NOMO-1 (cell line): ENCODE data around the gene CPNE5.

Experiments used
- DNase-seq, 2 experiments: peaks; one replicate each; lab custom pipeline; 2025; ENCODE audit not compliant: unreplicated experiment in 2 of 2; lab: John Stamatoyannopoulos, UW

Gene CPNE5

DNA sequence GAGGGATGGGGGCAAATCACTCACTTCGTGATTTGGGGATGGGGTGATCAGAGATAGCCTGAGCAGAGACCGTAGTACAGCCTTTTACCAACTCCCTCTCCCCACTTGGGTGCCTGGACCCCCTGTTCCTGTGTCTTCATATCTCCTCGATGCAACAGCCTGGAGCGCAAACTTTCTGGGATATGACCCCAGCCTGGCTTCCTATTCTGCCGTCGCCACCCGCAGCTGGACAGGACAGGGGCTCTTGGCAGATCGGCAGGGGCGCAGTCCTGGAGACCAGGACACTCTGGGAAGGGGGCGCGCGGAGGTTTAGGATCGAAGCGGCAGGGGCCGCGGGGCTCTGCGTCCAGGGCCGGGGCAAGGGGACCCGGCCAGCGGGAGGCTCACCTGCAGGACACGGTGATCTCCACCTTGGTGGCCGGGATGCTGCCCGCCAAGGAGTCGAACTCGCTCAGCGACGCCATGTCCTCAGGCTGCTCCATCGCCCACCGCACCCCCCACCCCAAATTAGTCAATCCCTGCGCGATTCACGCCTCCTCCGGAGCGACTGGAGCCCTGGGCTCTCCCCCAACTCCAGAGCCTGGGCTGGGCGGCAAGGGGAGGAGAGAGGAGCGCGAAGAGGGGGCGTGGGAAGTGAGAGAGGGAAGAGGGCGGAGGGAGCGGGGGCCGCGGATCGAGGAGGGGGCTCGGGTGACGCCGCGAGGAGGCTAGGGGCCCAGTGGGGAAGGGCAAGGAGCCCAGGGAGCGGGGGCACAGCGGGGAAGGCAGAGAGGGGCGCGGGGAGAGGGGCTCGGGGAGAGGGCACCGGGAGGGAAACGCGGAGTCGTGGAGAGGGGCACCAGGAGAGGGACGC is at the start of gene CPNE5:
TSS of gene CPNE5 (minus strand) at position 549 of the 853 bp plus-strand sequence. CDS start at position 482, 67 bp downstream.
- DNase-seq: no peak

- no peak for DNase-seq
Measured at GRCh38 chr6:36888115-36888643, 48.9 kb upstream of the CPNE5 start.

DNA sequence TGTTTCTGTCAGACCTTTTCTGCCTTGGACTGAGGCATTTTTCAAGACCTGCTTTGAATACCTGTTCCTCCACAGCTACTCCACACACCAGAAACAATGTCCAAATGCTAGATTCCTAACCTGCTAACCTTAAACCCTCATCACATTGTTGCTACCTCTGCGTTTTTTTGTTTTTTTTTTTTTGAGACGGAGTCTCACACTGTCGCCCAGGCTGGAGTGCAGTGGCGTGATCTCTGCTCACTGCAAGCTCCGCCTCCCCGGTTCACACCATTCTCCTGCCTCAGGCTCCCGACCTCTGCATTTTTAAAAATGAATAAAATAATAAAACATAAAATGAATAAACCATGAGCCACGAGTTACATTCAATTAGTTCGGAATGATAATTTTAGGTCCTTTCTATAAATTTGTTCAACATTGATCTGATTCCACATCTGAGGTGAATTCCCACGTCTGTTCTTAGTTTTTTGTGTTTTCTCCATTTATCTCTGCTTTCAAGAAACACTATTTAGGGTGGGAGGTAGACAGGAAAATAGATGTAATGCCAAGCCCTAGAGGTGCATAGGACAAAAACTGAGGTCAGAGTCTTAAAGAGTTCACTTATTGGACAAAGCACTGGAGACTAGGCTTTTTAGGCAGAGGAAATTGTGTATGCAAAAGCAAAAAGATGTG is 47.8 kb upstream of the CPNE5 start:
- DNase-seq: no peak

GRCh38 chr6:36885461-36886401 is 46.5 kb upstream of the CPNE5 start, which contains the start of gene C6orf89:
Gene C6orf89, plus strand, starts transcription at chr6:36885952. Its CDS starts 13,493 bp downstream, at chr6:36899445.
- peak; percentile 95 to 96 for DNase-seq

DNA sequence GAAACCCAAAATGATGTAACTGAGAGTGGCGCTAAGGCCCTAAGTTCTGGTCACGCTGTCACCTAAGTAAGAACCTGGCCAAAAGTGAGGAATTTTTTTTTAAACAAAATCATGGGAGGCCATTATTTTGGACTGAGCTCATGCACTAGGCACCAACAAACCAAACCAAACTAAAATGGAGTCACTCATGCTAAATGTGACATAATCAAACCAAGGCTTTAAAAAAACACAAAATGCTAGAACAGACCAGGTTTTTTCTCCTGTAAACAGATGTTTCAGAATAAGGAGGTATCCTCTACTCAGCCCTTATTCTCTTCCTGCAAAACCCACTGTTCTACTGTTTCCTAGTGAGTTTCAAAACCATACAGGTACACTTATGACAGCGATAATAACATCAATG is 45.4 kb upstream of the CPNE5 start:
- DNase-seq: no peak

GRCh38 chr6:36875250-36875633 is 36.0 kb upstream of the CPNE5 start:
- DNase-seq: no peak

DNA sequence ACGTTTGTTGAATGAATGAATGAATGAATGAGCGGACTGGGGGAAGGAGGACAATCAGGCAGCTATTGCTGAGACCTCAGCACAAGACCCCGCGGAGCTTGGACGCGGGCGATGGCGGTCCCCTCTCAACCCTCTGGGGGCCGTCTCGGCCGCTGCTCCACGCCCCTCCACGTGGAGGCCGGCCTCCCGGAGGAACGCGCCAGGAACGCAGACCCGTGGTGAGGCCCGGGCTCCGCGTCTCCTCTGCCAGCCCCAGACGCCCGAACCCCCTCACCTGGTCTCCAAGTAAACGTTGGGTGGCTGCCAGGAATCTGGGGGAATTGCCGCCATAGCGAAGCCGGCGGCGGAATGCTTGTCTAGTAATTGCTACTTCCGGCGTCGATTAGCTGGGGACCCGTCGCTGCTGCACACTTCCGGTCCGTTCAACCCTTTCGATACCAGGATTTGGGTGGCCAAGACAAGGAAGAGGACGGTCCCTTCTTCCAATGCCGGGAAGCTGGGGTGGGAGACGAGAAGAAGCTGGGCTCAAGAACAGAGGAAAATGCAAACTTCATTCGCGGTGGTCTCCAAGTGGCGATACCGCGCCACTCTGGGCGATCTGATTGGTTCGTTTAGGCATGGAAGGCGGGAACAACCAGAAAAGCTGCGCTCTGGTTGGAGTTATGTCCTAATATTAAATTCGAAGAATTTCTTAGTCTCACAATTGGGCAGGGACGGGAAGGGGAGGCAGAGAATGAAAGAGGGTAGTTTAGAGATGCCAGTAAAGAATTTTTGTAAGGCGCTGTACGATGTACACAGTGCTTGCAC is 35.4 kb upstream of the CPNE5 start, which contains the start of gene PPIL1:
TSS of gene PPIL1 (minus strand) at position 361 of the 807 bp plus-strand sequence. CDS start at position 330, 31 bp downstream.
- peak; percentile 84 to 92 for DNase-seq

DNA sequence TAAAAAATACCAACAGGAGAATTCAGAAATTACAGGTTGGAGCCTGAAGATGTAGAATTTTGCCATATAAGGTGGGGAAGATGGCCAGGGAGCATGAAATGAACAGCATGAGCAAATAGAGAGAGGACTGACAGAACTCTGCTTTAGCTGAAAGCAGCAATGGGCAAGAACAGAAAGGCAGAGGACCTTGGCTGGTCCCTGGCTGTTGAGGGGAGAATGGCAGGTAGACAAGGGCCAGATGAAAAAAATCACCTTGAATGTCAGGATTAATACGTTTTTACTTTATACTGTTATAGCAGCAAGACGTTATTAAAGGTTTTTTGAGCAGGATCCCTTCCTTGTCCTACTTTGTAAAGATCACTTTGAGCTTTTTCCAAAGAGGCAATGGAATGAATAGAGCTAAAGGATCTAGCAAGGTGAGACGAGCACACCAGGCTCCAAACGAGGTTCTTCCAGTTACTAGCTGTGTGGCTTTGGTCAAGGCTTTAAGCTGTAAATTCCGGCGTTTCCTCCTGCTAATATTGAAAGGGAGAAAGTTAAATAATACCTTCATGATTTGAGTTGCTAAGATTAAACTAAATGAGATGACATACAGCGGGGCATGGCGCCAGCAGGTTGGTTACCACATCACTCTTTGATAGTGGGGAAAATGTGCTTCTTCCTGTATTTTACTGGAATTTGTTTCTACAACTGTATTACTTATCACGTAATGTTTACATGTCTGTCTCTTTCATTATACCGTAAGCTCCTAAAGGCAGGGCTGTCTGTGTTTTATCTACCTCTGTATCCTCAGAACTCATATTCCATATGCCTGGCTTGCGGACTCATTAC is 34.6 kb upstream of the CPNE5 start:
- peak in 1 of 2 experiments; percentile 5 for DNase-seq

DNA sequence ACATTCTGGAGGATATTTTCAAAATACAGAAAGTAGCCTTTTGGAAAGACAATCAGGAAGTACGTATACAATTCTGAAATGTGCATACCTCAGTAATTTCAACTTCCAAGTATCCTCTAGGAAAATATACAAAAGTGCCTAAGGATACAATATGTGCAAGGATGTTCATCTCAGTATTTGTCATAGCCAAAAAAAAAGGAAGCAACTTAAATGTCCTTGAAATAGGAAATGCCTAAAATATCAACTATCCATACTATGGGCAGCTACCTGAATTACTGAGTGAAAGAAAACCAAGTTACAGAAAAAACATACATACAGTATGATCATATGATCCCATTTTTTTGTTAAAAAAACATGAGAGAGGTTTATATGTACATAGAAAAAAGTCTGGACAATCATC is 33.9 kb upstream of the CPNE5 start:
- DNase-seq: peak in 1 of 2 experiments; percentile 50

- no peak for DNase-seq
Measured at GRCh38 chr6:36871686-36872085, 32.4 kb upstream of the CPNE5 start.

DNA sequence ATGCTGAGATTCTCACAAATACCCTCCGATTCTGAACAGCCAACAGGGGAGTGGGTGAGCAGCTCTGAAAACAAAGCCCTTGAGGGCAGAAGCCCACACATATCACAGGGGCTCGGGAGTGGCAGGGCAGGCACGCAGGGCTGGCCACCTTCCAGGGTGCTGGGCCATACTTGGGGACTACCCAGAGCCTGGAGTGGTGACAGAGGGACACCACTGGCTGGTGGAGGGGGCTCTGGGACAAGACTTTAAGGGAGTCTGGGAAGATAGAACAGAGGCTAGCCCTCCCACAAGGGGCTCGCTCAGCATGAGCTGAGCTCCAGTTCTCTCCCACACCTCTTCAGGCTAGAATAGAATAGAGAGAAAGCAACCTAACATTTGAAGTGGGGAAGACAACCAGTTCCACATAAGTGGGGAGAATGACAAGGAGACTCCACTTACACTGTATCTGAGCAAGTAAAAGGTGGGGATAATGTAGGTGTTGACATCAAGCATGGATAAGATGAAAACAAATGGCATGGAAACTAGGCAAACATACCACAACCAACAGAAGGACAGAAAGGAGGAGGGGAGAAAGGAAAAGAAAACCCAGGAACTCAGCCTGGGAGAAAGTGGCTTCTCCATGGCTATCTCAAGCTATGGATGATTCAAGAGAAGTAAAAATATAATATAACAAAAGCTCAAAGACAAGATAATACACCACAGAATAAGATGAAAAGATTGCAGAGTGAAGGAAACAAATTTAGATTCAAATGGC is 28.4 kb upstream of the CPNE5 start:
- DNase-seq: no peak

GRCh38 chr6:36865835-36866234 is 26.6 kb upstream of the CPNE5 start:
- no peak for DNase-seq

GRCh38 chr6:36863670-36864540 is 24.7 kb upstream of the CPNE5 start:
- no peak for DNase-seq

DNA sequence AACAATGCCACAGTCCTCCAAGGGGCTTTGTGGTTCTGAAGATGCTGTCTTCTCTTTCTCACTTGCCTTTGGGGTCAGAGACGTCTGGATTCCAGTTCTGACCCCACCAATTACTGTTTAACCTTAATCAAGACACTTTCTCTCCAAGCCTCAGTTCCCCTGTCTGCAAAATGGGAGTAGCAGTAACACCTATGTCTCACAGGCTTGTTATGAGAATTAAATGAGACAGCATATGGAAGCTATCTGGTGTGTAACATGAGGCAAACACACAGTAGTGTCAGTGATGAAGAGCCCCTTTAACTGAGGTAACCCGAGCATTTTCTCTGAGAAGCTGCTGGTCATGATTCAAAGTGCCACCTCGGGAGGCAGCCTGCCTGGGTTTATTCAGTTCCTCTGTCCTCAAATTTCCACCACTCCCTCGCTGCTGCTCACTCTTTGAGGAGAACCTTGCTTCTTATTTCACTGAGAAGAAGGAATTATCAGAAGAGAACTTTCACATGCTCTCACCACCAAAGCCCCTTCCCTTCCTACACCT is 23.7 kb upstream of the CPNE5 start:
- no peak for DNase-seq

DNA sequence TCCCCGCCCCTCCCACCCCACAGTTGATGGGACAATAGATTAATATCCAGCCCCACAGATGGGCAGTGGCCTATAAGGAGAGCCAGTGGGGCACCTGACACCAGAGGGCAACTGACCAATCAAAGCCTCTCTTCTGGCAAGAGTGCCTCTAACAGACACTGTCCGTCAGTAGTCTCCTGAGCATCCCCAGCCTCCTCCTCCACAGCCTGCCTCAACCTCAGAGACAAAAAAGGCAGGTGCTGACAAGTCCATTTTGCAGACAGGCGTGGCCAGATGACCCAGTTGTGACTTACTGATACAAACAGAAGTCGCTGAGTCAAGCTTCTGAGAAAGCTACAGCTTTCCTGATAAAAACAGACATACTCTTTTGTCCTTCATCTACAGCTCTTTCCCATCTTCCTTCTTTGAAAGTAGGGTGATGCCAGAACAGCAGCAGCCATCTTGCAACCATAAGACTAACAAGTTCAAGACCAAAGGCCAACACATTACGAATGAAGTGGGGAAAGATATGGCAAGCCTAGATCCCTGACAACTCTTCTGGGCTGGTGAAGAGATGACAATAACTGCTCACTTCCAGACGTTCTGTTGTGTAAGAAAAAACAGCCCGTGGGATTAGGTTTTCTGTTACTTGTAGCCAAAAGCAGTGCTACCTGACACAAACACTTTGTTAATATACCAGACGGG is 23.1 kb upstream of the CPNE5 start:
- no peak for DNase-seq

DNA sequence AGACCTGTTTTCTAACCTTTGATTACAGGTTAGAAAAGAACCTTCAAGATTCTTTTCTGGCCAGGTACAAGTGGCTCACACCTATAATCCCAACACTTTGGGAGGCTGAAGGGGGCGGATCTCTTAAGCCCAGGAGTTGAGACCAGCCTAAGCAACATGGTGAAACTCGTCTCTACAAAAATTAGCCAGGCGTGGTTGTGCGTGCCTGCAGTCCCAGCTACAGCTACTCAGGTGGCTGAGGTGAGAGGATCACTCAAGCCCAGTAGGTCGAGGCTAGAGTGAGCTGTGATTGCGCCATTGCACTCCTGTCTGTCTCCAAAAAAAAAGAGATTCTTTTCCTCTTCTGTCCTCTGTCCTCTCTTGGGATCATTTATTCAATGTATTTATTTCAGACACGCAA is 20.9 kb upstream of the CPNE5 start:
- no peak for DNase-seq
